Calu3 (cell line): Measurements from ENCODE around the gene SPPL3. TPM values are rescaled to one million over a fixed set of nuclear protein-coding genes. Genes with fewer than 3 reads are reported as not detected.

ENCODE experiments used
- BruUV-seq: library from RNA; stranded (reverse); fragments of 400-500 nt; replicated peaks from 2 replicates; lab custom pipeline; 2021; lab: Mats Ljungman, UMichigan
- CTCF ChIA-PET: fragments of 300-600 bp; sonication (Branson Sonifier 250); formaldehyde crosslinking; loops from one replicate; lab custom pipeline; 2022; ENCODE audit warnings: antibody characterized with exemption; lab: Charles Lee
- DNase-seq: peaks from one replicate; pipeline ENCODE4 v3.0.0; 2022
- H3K27ac Mint-ChIP-seq: one replicate; pipeline ENCODE4 v1.8.0; 2022; ENCODE audit warnings: mixed read lengths; ENCODE audit not compliant: unreplicated experiment
- H3K27me3 Mint-ChIP-seq: one replicate; pipeline ENCODE4 v1.8.0; 2022; ENCODE audit warnings: mixed read lengths; ENCODE audit not compliant: unreplicated experiment
- H3K36me3 Mint-ChIP-seq: one replicate; pipeline ENCODE4 v1.8.0; 2022; ENCODE audit warnings: mild to moderate bottlenecking, moderate library complexity, mixed read lengths; ENCODE audit not compliant: insufficient read depth, unreplicated experiment
- H3K4me1 Mint-ChIP-seq: one replicate; pipeline ENCODE4 v1.8.0; 2022; ENCODE audit warnings: mild to moderate bottlenecking, low read depth, mixed read lengths; ENCODE audit not compliant: unreplicated experiment
- H3K4me3 Mint-ChIP-seq: one replicate; pipeline ENCODE4 v1.8.0; 2022; ENCODE audit warnings: mild to moderate bottlenecking, low read depth, moderate library complexity, mixed read lengths; ENCODE audit not compliant: unreplicated experiment
- H3K9me3 Mint-ChIP-seq: one replicate; pipeline ENCODE4 v1.8.0; 2022; ENCODE audit warnings: low read depth, mixed read lengths; ENCODE audit not compliant: unreplicated experiment
- intact Hi-C: fragments of 100-400 bp; cut with micrococcal nuclease; formaldehyde crosslinking; loops from one replicate; pipeline ENCODE4 v1.10.0; 2022; ENCODE audit not compliant: unreplicated experiment
- total RNA-seq: library from RNA; stranded (reverse); gene quantifications from 2 replicates; pipeline ENCODE4 v1.2.3, GENCODE V29; 2022
- TF ChIP-seq, protein P1 (sequence below): fragments of 200-600 bp; IDR thresholded peaks from one replicate; pipeline ENCODE4 v1.8.0; 2022; ENCODE audit warnings: antibody characterized with exemption; ENCODE audit not compliant: unreplicated experiment

Gene SPPL3
- total RNA-seq, 1 experiment from 2014 or later = 61.0 TPM

DNA sequence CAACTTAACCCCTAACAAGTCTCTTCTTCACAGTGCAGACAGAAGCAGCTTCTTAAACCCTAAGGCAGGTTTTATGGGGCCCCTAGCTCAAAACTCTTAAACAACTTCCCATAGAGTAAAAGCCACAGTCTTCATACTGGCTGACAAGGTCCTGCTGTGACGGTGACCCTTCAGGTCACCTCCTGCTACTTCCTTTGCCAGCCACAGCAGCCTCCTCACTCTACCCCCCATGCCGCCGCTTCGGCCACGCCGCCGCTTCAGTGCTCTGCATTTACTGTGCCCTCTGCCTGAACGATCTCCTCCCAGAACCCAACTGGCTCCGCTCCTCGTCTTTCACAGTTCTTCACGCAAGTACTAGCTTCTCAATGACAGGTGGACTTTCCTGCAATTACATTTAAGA is 133.1 kb downstream of the SPPL3 start:
- H3K27ac Mint-ChIP-seq = no peak overlapping the region

DNA sequence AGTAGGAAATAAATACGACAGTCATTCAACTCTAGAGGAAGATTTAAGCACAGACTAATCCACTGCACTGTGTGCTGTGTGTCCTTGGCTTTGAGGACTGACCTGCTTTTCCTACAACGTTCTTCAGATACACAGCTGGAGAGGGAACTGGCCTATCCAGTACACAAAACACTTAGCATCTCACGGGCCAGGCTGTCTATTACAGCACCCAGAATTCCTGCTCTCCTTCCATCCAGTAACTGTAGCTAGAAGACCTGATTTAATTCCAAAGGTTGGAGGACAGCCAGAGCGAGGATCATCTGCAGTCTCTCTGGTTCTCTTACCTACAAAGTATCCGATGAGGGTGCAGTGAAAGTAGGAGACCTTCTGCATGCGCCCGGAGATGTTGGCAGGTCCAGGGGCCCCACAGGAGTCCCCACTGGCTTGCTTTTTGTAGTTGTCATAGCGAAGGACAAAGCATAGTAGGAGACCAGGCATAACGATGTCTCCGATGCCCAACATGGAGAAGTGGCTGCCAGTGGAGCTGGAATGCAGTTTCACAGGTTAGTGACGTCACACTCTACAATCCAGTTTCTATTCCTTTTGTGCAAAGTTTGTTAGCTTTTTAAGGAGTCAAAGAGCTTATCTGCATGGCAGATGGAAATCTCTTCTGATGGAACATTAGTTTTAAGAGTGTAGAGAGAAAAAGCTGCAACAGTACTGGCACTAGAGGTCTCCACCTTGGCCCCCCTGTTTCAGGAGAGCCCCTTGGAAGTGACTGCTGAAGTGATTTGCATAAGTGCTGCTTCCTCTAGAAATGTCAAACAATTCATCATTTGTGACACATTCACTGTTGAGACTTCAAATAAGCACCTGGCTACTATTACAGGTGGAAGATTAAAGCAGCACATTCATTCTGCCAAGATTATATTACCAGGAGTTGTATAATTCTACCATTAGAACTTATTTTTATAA is 136.8 kb downstream of the SPPL3 start:
- intact Hi-C loops = no loop called here
- no peak overlapping the region for H3K4me3 Mint-ChIP-seq
- TF ChIP-seq, protein P1, sequence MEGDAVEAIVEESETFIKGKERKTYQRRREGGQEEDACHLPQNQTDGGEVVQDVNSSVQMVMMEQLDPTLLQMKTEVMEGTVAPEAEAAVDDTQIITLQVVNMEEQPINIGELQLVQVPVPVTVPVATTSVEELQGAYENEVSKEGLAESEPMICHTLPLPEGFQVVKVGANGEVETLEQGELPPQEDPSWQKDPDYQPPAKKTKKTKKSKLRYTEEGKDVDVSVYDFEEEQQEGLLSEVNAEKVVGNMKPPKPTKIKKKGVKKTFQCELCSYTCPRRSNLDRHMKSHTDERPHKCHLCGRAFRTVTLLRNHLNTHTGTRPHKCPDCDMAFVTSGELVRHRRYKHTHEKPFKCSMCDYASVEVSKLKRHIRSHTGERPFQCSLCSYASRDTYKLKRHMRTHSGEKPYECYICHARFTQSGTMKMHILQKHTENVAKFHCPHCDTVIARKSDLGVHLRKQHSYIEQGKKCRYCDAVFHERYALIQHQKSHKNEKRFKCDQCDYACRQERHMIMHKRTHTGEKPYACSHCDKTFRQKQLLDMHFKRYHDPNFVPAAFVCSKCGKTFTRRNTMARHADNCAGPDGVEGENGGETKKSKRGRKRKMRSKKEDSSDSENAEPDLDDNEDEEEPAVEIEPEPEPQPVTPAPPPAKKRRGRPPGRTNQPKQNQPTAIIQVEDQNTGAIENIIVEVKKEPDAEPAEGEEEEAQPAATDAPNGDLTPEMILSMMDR = no peak
- DNase-seq = no peak
- CTCF ChIA-PET = no interaction called here
- no peaks in the 10 kb centered on the region for H3K4me1 Mint-ChIP-seq
- H3K27ac Mint-ChIP-seq = no peak overlapping the region
- no TSS peak for BruUV-seq
- H3K9me3 Mint-ChIP-seq = no peaks in the 10 kb centered on the region
- peaks cover 30% of the 10 kb centered on the region for H3K36me3 Mint-ChIP-seq
- no peaks in the 10 kb centered on the region for H3K27me3 Mint-ChIP-seq

More for the DNA sequence above, 133.1 kb downstream of the SPPL3 start:
- BruUV-seq = no TSS peak
- TF ChIP-seq, protein P1 = no peak
- no peaks in the 10 kb centered on the region for H3K4me1 Mint-ChIP-seq
- H3K36me3 Mint-ChIP-seq = peaks cover 5% of the 10 kb centered on the region
- no peaks in the 10 kb centered on the region for H3K9me3 Mint-ChIP-seq
- H3K27me3 Mint-ChIP-seq = no peaks in the 10 kb centered on the region
- intact Hi-C loops = no loop called here
- no peak for DNase-seq
- H3K4me3 Mint-ChIP-seq = no peak overlapping the region
- CTCF ChIA-PET = no interaction called here

DNA sequence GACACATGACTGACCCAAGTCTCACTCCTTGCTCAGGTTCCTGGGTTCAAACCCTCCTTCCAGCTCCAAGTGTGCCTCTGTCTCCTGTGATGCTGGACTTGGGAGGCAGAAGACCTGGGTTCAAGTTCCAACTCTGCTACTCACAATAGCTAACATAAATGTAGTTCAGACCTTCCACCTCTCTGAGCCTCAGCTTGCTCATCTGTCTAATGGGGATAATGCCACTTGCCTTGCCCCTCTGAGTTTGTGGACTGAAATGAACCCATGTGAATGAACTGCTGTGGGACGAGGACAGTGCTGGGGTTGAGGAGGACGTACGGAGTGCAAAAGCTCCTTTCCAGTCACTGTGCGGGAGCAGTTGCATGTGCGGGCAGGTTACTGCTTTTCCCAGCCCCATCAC is 137.6 kb downstream of the SPPL3 start:
- Mint-ChIP-seq H3K4me1 (no peaks in the 10 kb centered on the region), H3K36me3 (peaks cover 36% of the 10 kb centered on the region), H3K4me3 (no peak overlapping the region), H3K9me3 (no peaks in the 10 kb centered on the region), H3K27me3 (no peaks in the 10 kb centered on the region), H3K27ac (no peak overlapping the region)
- TF ChIP-seq, protein P1 = no peak
- DNase-seq = no peak
- intact Hi-C loops = no loop called here
- CTCF ChIA-PET = interaction anchor here (0.6 kb wide), 1 partner anchor 410 kb away, joined by 4 read pairs; no protein-coding TSS in a partner anchor
- no TSS peak for BruUV-seq

DNA sequence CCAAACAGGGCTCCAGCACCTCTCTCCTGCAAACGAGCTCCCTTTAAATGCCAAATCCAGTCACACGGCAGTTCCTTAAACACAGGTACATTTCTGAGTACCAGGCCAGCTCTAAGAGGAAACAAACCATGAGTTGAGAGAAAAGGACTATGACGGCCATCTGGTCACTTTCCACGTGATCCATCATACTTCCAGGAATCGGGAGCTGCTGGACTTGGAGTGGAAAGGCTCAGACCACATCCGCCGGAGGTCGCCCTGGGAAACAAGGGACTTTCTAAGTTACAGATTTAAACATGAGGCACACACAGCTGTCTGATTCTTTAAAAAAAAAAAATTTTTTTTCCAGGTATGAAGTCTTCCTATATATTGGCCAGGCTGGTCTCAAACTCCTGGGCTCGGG is 139.3 kb downstream of the SPPL3 start:
- DNase-seq = no peak
- no peak overlapping the region for H3K4me3 Mint-ChIP-seq
- intact Hi-C loops = no loop called here
- peaks cover 43% of the 10 kb centered on the region for H3K36me3 Mint-ChIP-seq
- no peak overlapping the region for H3K27ac Mint-ChIP-seq
- H3K9me3 Mint-ChIP-seq = no peaks in the 10 kb centered on the region
- TF ChIP-seq, protein P1 = no peak
- no peaks in the 10 kb centered on the region for H3K27me3 Mint-ChIP-seq
- no peaks in the 10 kb centered on the region for H3K4me1 Mint-ChIP-seq
- CTCF ChIA-PET = interaction anchor here (0.7 kb wide), 1 partner anchor 85 kb away, joined by 3 read pairs; no protein-coding TSS in a partner anchor
- no TSS peak for BruUV-seq
